ENCODE data around the gene HNRNPA3.

- TF ChIP-seq CTCF (conservative IDR thresholded peaks at IDR 0.05; ENCODE audit: low read length) (no peak), EZH2phosphoT487 (IDR thresholded peaks at IDR 0.05; ENCODE audit: borderline replicate concordance) (no peak)
Observed at GRCh38 chr2:177256695-177257094, 44.1 kb downstream of the HNRNPA3 start.
